ENCODE results near the gene MARF1.
"Not testable (repeated sequence)": the region's sequence is repeated elsewhere in the genome, so short reads cannot be mapped to it uniquely, and the experiment has no call there.

The MARF1 gene

DNA sequence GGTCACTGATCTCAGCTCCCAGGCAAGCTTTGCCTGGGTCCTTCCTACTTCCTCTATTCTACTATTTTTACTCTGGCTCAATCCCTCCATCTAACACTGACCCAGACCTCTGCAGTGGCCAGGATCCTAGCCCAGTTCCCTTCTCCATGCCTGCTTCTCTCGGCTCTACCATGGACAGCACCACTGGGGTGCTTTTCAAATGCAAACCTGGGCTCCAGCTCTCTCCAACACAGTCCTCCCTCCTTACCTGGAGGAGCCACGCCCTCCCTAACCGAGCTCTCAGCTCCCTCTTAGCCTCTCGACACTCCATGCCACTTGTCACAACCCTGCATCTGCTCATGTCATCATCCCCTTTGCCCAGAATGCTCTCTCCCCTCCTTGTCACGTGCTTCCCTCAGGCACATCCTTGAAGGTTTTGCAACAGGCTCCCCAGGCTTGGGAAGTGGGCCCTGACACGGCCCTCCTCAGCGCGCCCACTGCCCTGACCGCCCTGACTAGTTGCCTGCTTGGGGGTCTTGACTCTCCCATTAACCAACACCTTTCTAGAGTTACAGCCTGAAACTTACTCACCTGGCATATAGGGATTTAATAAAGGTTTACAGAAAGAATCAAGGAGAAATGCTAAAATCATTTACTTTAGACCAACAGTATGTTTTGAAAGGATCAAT is 41.6 kb downstream of the MARF1 start:
- in situ Hi-C loops (cut with MboI; ENCODE audit: low sequenced_read_pairs), result no loop called here

DNA sequence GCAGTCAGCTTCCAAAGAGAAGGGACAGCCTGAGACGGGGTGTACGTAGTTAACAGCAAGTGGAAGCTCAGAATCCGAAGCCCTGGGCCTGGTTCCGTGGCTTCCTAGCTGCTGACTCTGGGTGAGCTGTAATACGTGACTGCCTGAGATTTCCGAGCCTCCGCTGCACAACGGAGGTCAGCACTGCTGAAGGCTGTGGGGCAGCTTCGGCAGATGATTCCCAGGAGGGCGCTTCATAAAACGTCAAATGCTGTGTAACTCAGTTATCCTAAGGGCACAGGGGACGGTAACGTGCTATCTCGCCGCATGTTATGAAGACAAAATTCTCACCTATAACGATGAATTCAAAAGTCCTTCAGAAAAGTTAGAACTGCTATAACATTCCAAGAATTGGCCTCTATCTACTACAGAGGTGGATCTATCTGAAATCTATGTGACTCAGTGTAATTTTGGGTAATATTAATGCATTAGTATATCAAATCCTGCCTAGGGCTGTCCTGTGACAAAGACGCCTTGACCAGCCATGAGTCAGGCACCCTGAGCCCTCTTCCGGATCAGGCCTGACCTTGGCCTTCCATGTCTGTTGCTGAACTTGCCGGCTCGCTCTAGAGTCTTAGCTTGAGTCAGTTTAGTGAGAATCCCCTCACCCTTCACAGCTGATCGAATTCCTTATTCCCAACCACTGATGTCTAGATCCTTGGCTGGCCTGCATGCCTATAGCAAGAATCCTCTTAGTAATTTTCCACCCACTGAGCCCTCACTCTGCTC is 43.5 kb downstream of the MARF1 start:
- in situ Hi-C loops (cut with MboI; ENCODE audit: low sequenced_read_pairs), result no loop called here

DNA sequence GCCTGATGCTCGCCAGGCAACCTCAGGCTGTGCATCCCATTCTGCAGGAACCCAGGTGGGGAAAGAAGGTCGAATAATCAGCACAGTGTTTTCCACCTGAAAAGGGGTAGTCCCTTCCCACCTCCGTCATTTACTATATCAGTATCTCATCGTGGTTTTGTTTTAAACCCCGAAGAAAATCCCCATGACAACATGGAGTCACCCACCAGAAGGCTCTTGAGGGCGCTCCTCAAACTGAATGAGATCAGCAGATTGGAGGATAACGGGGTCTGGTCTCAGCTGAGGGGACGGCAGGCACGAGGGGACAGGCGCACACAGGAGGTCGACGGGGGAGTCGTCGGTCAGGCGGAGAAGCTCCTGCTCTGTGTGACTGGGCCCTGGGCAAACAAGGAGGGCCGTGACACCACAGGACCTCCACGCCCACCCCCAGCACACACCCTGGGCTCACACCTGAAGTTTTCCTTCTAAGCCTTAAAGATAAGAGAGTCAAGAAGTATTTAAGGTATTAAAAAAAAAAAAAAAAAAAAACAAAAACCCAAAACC is 44.2 kb downstream of the MARF1 start:
- in situ Hi-C loops (cut with MboI; ENCODE audit: low sequenced_read_pairs), result no loop called here

DNA sequence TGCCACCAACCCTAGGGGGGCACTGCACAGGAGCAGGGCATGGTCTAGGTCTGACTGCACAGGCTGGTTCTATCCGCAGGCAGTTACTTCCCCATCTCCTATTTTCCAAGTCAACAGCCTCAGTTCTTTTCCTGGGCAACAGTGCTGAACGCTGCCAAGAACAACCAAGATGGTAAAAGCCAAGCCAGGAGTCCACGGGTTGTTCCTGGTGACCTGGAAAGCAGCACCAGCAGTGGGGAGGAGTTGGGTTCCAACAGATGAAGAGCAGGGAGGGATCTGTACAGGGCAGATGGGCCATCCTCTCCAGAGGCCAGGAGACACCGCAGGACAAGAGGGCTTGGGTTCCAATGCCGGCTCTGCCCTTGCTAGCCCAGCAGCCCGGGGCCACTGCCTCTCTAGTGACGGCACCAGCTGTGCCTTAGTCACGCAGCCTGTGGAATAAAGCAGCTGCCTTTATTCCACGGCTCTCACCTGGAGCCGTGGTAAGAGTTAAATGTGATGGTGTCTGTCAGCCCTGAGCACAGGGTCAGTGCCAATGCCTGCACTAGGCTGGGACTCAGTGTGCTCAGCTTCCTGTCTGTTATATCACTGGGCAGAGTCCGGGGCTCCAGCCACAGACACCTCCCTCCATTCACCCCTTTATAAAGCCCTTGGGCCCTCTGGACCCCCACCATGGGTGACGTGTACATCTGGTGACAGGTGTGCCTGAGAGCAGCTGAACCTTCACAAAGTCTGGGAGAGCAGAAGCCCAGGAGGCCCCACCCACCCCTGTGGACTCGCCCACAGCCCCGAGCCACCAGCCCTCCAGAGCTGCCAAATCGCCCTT is 44.9 kb downstream of the MARF1 start:
- in situ Hi-C loops (cut with MboI; ENCODE audit: low sequenced_read_pairs), result no loop called here

DNA sequence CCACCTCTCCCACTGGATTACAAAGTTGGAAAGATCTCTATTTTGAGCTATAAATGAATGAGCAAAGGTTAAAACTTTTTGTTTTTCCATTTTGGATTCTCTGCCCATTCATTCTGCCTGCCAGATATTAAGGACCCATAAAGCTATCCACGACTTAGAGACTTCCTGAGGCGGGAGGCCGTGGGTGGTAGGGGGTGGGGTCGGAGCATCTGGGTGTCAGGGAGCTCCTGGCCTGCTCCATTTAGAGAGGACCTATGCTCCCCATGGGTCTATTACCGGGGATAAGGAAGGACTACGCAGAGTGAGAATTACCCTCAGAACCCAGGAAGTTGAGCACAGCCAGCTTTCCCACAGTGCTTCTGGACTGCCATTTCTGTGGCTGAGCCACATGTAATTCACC is 45.8 kb downstream of the MARF1 start:
- in situ Hi-C loops (cut with MboI; ENCODE audit: low sequenced_read_pairs), result no loop called here

DNA sequence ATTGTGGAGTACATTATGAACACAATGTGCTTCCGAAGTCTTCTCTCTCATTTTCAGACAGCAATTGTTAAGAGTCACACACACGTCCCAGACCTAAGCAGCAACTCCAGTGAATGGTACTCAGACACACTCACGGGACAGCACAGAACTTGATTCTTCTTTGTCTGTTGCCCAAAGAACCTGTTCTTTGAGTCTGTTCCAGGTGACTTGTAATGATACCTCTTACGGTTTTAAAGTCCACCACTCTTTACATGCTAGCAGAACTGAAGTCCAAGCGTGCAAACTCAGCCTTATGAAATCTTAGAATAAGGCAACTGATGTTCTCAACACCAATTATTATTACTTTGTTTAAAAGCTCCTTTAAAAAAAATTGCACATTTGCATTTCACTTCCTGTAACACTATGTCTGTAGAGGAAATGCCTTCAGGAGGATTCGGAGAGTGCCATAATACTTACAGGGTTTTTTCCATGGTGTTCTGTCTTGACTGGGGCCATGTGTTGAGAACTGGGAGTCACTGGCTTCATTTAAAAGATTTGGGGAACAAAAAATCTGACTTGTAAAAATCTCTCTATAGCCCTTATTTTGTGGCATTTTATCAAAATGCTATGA is 48.1 kb downstream of the MARF1 start:
- in situ Hi-C loops (cut with MboI; ENCODE audit: low sequenced_read_pairs), result no loop called here

DNA sequence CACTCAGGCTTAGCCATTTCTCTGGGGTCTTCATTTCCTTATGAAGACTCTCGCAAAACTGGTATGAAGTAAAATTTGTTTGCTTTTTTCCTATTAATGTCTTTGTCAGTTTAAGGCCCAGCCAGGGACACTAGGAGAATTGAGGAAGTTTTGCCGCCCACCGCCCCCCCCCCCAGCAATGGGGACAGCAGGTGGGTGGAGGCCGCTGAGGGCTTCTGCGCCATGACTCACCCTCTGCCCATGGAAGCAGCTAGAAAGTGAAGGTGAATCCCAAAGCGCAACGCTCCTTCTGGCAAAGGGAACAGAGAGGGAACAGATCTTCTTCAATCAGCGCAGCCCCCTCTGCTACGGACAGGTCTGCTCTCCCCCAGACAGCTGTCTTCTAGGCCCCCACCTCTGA is 49.7 kb downstream of the MARF1 start:
- in situ Hi-C loops (cut with MboI; ENCODE audit: low sequenced_read_pairs), result no loop called here

DNA sequence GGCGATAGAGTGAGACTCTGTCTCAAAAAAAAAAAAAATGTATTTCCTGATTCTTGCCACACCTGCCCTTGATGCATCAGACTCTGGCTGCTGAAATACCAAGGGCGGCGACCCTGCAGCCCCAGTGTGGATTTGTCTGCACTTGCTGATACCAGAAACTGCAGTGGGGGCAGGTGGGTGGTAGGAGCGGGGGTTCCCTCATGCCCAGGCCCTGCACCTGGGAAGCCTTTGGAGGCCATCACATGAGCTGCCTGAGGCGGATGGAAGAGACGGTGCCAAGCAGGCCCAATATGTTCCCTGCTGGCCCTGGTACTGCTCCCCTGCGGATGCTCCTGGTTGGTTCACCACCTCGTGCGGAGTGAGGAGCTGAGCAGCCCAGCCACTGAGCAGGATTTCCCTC is 50.6 kb downstream of the MARF1 start:
- in situ Hi-C loops (cut with MboI; ENCODE audit: low sequenced_read_pairs), result no loop called here

DNA sequence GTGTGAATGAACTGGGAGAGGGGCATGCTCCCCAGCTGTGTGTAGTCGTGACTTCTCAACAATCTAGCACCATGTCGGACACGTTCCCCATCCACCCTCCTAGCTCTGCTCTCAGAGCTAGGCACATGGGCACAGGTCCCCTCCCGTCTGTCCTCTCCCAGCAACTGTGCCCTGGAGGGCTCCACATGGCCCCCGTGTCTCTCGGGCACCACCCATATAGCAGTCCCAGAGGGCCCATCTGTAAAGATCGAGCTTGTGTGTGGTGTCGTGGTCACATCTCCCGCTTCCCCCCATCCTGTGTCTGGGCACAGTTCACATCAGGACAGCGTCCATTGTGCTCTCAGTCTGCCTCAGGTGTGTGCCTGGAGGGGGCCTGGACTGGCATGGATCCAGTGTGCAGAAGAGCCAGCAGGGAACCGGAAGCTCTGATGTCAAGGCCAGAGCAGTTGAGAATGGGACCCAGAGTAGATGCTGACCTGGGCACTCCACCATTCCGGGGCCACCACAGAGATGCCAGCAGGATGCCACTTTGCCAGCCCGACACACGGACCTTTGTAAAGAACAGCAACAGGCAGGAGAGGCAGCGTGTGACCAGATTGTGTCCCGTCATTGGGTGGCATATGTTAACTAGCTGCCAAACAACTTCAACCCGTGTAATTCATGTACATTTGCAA is 55.7 kb downstream of the MARF1 start:
- in situ Hi-C loops (cut with MboI; ENCODE audit: low sequenced_read_pairs), result no loop called here

DNA sequence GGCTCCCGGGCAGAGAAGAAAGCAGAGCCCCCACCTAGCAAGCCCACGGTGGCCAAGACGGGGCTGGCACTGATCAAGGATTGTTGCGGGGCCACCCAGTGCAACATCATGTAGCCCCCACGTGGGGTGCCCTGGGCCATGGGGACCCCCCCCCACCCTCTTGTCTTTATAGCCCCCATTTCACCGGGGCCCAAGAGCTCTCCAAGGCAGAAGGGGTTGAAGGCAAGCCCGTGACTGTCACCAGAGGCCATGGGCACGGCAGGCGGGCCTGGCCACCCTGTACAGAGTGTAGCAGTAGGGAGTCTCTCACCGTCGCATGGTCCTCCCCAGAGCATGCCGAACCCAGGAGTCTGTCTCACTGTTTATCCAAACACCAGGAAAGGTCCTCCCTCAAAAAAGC is 56.2 kb downstream of the MARF1 start:
- in situ Hi-C loops (cut with MboI; ENCODE audit: low sequenced_read_pairs), result no loop called here

DNA sequence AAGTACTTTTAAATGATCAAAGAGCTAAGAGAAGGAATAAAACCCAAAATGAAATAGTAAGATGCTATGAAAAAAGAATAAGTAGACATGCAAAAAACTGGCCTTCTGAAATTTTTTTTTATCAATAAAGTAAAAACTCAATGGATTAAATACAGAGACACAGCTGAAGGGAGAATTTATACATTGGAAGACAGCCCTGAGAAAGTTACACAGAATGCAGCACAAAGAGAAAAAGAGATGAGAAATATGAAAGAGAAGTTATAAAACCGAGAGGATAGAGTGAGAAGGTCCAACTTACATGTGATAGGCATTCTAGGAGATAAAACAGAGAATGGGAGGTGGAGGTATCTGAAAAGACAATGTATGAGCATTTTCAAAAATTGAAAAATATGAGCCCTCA is 57.0 kb downstream of the MARF1 start:
- in situ Hi-C loops (cut with MboI; ENCODE audit: low sequenced_read_pairs), result no loop called here

DNA sequence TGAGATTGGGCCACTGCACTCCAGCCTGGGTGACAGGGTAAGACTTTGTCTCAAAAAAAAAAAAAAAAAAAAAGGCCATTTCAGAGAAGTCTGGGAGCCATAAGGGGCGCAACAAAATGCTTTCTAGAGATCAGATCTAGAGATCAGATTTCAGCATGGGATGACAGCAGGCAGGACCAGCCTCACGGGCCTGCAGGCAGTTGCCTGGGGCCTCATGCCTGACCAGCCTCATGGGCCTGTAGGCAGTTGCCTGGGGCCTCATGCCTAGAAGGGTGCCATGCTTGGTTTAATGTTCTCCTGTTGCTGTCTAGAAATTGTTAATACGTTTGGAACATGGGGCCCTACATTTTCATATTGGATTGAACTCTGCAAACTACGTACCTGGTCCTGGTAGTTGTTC is 59.4 kb downstream of the MARF1 start:
- in situ Hi-C loops (cut with MboI; ENCODE audit: low sequenced_read_pairs), result no loop called here

DNA sequence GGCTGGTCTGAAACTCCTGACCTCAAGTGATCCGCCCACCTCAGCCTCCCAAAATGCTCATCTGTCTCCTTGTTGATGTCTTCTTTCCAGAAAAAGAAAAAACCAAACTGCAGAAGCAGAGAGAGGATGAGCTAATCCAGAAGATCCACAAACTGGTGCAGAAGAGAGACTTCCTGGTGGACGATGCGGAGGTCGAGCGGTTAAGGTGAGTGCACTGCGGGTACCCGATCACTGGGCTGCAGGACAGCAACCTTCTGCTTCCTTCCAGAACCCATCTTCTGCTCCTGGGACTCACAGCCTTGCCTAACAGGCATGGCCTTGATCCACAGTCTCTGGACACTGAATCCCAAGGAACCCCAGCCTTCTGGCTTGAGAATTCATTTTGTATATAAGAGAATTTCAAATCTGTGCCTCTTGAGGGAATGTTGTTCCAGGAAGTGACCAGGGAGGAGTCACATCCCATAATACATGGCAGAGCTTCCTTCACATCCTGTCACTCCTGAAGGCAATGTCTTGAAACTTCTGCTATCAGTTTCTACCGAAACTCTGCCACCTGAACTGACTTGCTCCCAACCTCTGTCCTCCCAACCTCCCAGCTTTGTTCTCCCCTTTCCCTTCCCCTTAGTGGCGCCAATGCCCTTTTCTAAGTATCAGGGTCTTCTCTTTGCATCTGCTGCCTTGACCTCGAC is 61.7 kb downstream of the MARF1 start:
- in situ Hi-C loops (cut with MboI; ENCODE audit: low sequenced_read_pairs), result no loop called here

DNA sequence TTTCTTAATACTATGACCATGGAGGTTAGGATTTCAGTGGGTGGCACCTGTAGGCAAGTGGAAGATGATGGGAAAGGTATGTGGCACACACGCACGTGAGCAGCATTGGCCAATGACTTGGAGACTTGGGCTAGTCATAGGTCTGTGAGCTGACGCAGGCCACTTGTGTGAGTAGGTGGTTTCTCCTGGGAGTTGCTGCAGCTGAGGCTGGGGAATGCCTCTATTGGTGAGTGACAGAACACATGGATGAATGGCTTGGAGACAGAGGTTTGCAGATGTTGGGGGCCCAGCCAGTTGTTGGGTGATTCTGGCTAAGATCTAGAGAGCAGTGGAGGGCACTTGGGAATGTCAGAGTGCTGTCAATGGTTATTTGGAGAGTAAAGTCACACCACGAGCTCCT is 64.1 kb downstream of the MARF1 start:
- in situ Hi-C loops (cut with MboI; ENCODE audit: low sequenced_read_pairs), result no loop called here

DNA sequence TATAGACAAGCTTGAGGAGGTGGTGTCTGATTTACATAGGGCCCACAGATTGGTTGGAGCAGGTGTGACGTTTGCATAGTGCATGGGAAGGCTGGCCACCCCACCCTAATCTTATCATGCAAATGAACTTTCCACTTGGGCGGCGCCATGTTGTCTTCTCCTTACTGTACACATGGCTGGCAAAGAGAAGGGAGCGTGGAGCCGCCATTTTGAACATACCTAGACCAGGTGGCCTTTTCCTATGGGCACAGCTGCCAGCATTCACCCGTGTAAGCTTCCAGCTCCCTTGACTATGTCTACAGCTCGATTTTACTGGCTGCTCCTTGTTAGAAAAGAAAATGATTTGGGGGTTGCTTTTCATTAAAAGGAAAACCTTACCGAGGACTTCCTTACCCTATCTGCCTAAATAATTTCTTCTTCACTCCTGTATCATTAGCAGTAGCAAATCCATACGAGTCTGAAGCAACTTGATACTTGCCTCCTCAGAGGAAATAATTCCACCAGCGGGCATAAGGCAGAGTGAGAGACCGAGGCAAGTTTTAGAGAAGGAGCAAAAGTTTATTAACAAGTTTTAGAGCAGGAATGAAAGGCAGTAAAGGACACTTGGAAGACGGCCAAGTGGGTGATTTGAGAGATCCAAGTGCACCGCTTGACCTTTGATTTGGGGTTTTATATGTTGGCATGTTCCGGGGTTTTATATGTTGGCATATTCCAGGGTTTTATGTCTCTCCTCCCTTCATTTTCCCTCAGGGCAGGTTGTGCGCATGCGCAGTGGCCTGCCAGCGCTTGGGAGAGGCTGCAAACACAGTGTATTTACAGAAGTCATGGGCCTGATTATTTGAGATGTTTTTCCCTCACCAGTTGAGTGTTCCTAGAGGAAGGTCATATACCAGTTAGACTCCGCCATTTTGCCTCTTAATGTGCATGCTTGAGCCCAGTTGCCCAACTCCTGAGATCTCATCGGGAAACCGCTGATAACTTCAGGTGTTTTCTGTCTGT is 65.7 kb downstream of the MARF1 start:
- in situ Hi-C loops (cut with MboI; ENCODE audit: low sequenced_read_pairs), result no loop called here

DNA sequence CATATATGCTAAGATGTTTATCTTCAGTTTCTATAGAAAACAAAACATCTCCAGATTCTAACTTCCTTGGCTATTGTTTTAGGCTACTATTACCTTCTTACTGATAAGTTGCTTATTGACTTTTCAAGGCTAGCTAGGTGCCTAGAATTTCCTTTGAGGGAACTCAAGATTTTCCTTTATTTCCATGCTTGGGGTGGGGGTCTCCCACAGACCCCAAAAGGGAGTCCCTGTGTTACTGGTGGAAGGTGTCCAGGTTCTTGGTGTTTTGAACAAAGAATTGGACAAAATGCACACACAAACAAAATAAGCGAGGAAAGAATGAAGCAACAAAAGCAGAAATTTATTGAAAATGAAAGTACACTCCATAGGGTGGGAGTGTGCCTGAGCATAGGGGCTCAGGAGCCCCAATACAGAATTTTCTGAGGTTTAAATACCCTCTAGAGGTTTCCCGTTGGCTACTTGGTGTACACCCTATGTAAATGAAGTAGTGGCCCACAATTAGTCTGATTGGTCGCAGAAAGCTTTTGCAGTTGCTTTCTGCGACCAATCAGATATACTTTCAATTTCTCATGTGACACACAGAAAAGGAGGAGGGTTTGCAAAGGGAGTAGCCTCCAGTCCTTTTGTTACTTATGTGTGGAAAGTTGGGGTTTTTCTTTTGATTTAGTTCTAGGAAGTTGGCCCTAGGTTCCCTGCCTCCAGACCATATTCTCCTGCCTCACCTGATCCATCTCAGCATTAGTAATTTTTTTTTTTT is 67.5 kb downstream of the MARF1 start:
- in situ Hi-C loops (cut with MboI; ENCODE audit: low sequenced_read_pairs), result no loop called here

DNA sequence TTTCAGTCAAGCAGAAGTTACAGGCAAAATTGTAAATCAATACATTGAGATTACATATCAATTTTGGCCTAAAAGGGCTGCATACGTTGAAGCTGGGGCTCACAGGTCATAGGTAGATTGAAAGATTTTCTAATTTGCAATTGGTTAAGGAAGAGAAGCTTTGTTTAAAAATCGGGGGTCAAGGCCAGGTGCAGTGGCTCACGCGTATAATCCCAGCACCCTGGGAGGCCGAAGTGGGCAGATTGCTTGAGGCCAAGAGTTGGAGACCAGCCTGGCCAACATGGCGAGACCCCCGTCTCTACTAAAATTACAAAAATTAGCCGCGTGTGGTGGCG is 68.4 kb downstream of the MARF1 start:
- in situ Hi-C loops (cut with MboI; ENCODE audit: low sequenced_read_pairs), result no loop called here

DNA sequence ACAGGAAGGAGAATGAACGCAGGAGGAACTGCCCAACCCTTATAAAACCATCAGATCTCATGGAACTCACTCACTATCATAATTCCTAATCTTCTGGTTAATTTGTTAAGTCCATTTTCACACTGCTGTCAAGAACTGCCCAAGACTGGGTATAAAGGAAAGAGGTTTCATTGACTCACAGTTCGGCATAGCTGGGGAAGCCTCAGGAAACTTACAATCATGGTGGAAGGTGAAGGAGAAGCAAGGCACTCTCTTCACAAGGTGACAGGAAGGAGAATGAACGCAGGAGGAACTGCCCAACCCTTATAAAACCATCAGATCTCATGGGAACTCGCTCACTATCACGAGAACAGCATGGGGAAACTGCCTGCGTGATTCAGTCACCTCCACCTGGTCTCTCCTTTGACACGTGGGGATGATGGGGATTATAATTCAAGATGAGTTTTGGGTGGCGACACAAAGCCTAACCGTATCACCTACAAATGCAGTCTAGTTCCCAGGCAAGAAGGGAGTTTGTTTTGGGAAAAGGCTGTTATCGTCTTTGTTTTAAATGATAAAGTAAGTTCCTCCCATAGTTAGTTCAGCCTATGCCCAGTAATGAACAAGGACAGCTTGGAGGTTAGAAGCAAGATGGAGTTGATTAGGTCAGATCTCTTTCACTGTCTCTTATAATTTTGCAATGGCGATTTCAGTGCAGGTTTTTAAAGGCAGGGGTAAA is 68.9 kb downstream of the MARF1 start:
- in situ Hi-C loops (cut with MboI; ENCODE audit: low sequenced_read_pairs), result not testable (repeated sequence)
